H9 (cell line): ENCODE results near the gene KIRREL3. TPM values are rescaled to one million over a fixed set of nuclear protein-coding genes. Genes with fewer than 3 reads are reported as not detected.

ENCODE experiments used
- DNase-seq: peaks from one replicate; pipeline ENCODE4 v3.0.0-alpha.2; 2017
- H2AFZ ChIP-seq: one replicate; pipeline ENCODE4 v1.6.1; 2013; ENCODE audit warnings: mild to moderate bottlenecking, low read length, control low read depth, moderate library complexity
- H2AK5ac ChIP-seq: 2 replicates; pipeline ENCODE4 v1.6.1; 2013; ENCODE audit warnings: low read length, control low read depth, mixed read lengths; ENCODE audit not compliant: insufficient read length
- H2BK120ac ChIP-seq: one replicate; pipeline ENCODE4 v1.6.1; 2013; ENCODE audit warnings: low read depth, mild to moderate bottlenecking, low read length, control low read depth, inconsistent platforms; ENCODE audit not compliant: poor library complexity, severe bottlenecking
- H2BK12ac ChIP-seq: 2 replicates; pipeline ENCODE4 v1.6.1; 2013; ENCODE audit warnings: low read length, control low read depth, mixed read lengths, low read depth; ENCODE audit not compliant: insufficient read length
- H2BK15ac ChIP-seq: 2 replicates; pipeline ENCODE4 v1.6.1; 2013; ENCODE audit warnings: low read depth, low read length, control low read depth
- H2BK20ac ChIP-seq: one replicate; pipeline ENCODE4 v1.6.1; 2013; ENCODE audit warnings: low read depth, mild to moderate bottlenecking, low read length, control low read depth, inconsistent platforms; ENCODE audit not compliant: poor library complexity, severe bottlenecking
- H2BK5ac ChIP-seq: 2 replicates; pipeline ENCODE4 v1.6.1; 2013; ENCODE audit warnings: low read length, control low read depth, mixed read lengths; ENCODE audit not compliant: insufficient read length
- H3K14ac ChIP-seq: 2 replicates; pipeline ENCODE4 v1.6.1; 2013; ENCODE audit warnings: low read length, control low read depth; ENCODE audit not compliant: insufficient read depth
- H3K18ac ChIP-seq: 2 replicates; pipeline ENCODE4 v1.6.1; 2013; ENCODE audit warnings: low read depth, mild to moderate bottlenecking, mixed read lengths, low read length, control low read depth; ENCODE audit not compliant: insufficient read length
- H3K23ac ChIP-seq: 2 replicates; pipeline ENCODE4 v1.6.1; 2013; ENCODE audit warnings: low read length, control low read depth, mixed read lengths, low read depth; ENCODE audit not compliant: insufficient read length
- H3K23me2 ChIP-seq: 2 replicates; pipeline ENCODE4 v1.6.1; 2013; ENCODE audit warnings: low read depth, mild to moderate bottlenecking, mixed read lengths, low read length, control low read depth; ENCODE audit not compliant: insufficient read length, poor library complexity, severe bottlenecking
- H3K27ac ChIP-seq: 2 replicates; pipeline ENCODE4 v1.5.1; 2013; ENCODE audit warnings: low read length, control low read depth, mixed read lengths, low read depth; ENCODE audit not compliant: insufficient read length
- H3K27me3 ChIP-seq: 2 replicates; pipeline ENCODE4 v1.6.1; 2013; ENCODE audit warnings: low read length, control low read depth, inconsistent platforms; ENCODE audit not compliant: insufficient read depth
- H3K4ac ChIP-seq: 2 replicates; pipeline ENCODE4 v1.6.1; 2013; ENCODE audit warnings: low read depth, mild to moderate bottlenecking, control low read depth, inconsistent platforms, low read length, moderate library complexity
- H3K4me1 ChIP-seq: 2 replicates; pipeline ENCODE4 v1.6.1; 2013; ENCODE audit warnings: low read length, control low read depth, inconsistent platforms; ENCODE audit not compliant: insufficient read depth
- H3K4me2 ChIP-seq: 2 replicates; pipeline ENCODE4 v1.6.1; 2013; ENCODE audit warnings: low read length, control low read depth, mixed read lengths; ENCODE audit not compliant: insufficient read length, insufficient read depth
- H3K56ac ChIP-seq: 2 replicates; pipeline ENCODE4 v1.6.1; 2013; ENCODE audit warnings: low read depth, mild to moderate bottlenecking, mixed read lengths, low read length, control low read depth; ENCODE audit not compliant: insufficient read length
- H3K79me1 ChIP-seq: 2 replicates; pipeline ENCODE4 v1.6.1; 2013; ENCODE audit warnings: low read depth, mild to moderate bottlenecking, moderate library complexity, low read length, control low read depth, inconsistent platforms; ENCODE audit not compliant: insufficient read depth, poor library complexity, severe bottlenecking
- H3K79me2 ChIP-seq: 2 replicates; pipeline ENCODE4 v1.6.1; 2013; ENCODE audit warnings: low read length, control low read depth, inconsistent platforms; ENCODE audit not compliant: insufficient read depth
- H3K9ac ChIP-seq: 2 replicates; pipeline ENCODE4 v1.6.1; 2013; ENCODE audit warnings: low read length, control low read depth, mixed read lengths; ENCODE audit not compliant: insufficient read length; ENCODE audit errors: extremely low read depth
- H3K9me3 ChIP-seq: one replicate; pipeline ENCODE4 v1.6.1; 2013; ENCODE audit warnings: low read depth, low read length, inconsistent platforms; ENCODE audit not compliant: control insufficient read depth
- H3T11ph ChIP-seq: one replicate; pipeline ENCODE4 v1.6.1; 2013; ENCODE audit warnings: mild to moderate bottlenecking, low read length, control low read depth, inconsistent platforms
- H4K20me1 ChIP-seq: one replicate; pipeline ENCODE4 v1.6.1; 2013; ENCODE audit not compliant: control insufficient read depth, insufficient read length, insufficient read depth
- H4K5ac ChIP-seq: 2 replicates; pipeline ENCODE4 v1.6.1; 2013; ENCODE audit warnings: low read depth, mild to moderate bottlenecking, mixed read lengths, low read length, control low read depth; ENCODE audit not compliant: insufficient read length
- H4K8ac ChIP-seq: replicated peaks from 2 replicates; pipeline ENCODE4 v1.6.1; 2013; ENCODE audit warnings: low read length, control low read depth, mixed read lengths, low read depth; ENCODE audit not compliant: insufficient read length
- H4K91ac ChIP-seq: 2 replicates; pipeline ENCODE4 v1.6.1; 2013; ENCODE audit warnings: low read depth, mild to moderate bottlenecking, moderate library complexity, mixed read lengths, low read length, control low read depth; ENCODE audit not compliant: insufficient read length
- H3K27ac Mint-ChIP-seq, 3 experiments: 2 replicates in 2 of 3; 3 replicates in 1 of 3; pipeline ENCODE4 v1.8.0; 2020 to 2021; ENCODE audit warnings: mixed read lengths in 3 of 3, mild to moderate bottlenecking in 1 of 3, moderate library complexity in 1 of 3
- H3K27me3 Mint-ChIP-seq: 2 replicates; pipeline ENCODE4 v1.8.0; 2021; ENCODE audit warnings: low read depth, mild to moderate bottlenecking, moderate library complexity, mixed read lengths
- H3K36me3 Mint-ChIP-seq, 3 experiments: 2 replicates in 2 of 3; 3 replicates in 1 of 3; pipeline ENCODE4 v1.8.0; 2020 to 2021; ENCODE audit warnings: low read depth in 3 of 3, mixed read lengths in 3 of 3; ENCODE audit not compliant: insufficient read depth in 1 of 3
- H3K4me1 Mint-ChIP-seq, 2 experiments: 2 replicates each; pipeline ENCODE4 v1.8.0; 2020; ENCODE audit warnings: mixed read lengths in 2 of 2
- H3K4me3 Mint-ChIP-seq, 2 experiments: 2 replicates in 1 of 2; 3 replicates in 1 of 2; pipeline ENCODE4 v1.8.0; 2020 to 2021; ENCODE audit warnings: mild to moderate bottlenecking in 2 of 2, mixed read lengths in 2 of 2, moderate library complexity in 1 of 2
- H3K9me3 Mint-ChIP-seq, 2 experiments: 2 replicates in 1 of 2; 3 replicates in 1 of 2; pipeline ENCODE4 v1.8.0; 2020; ENCODE audit warnings: mild to moderate bottlenecking in 2 of 2, mixed read lengths in 2 of 2, moderate library complexity in 1 of 2
- CTCF ChIP-seq: fragments of 200-600 bp; sonication (generic); conservative IDR thresholded peaks from 3 replicates; pipeline ENCODE4 v1.8.0; 2021; ENCODE audit warnings: antibody characterized with exemption, mild to moderate bottlenecking
- WGBS: extraction: QIAGEN DNeasy Blood & Tissue Kit; methylation state at CpG from one replicate; pipeline ENCODE4 v1.1.7; 2013; ENCODE audit warnings: missing lambda C conversion rate, low lambda C conversion rate, mixed read lengths; ENCODE audit not compliant: insufficient read length; ENCODE audit errors: extremely low coverage; 5-methylcytosine and 5-hydroxymethylcytosine counted together
- total RNA-seq: library from RNA; stranded (reverse); gene quantifications from 2 replicates; pipeline ENCODE4 v1.2.1, GENCODE V29; 2021

The KIRREL3 gene
- total RNA-seq, 1 experiment from 2014 or later: 0.17 TPM

GRCh38 chr11:126808296-126808695, 192.3 kb downstream of the KIRREL3 start:
- Mint-ChIP-seq H3K27ac (no peak overlapping the region), H3K27me3 (peaks cover 23% of the 10 kb centered on the region), H3K4me1 (peaks cover 7 to 18% of the 10 kb centered on the region in 2 experiments; a peak in 3 of 4 replicates), H3K36me3 (no peaks in the 10 kb centered on the region), H3K9me3 (no peaks in the 10 kb centered on the region), H3K4me3 (no peak overlapping the region)
- H2AK5ac ChIP-seq: no peak overlapping the region
- no peak overlapping the region for H4K8ac ChIP-seq
- no peaks in the 10 kb centered on the region; the same call in 1 of the 2 replicates for H3K4me1 ChIP-seq
- no peaks in the 10 kb centered on the region for H3K79me2 ChIP-seq
- no peaks in the 10 kb centered on the region for H3K9me3 ChIP-seq
- no peak overlapping the region for H3K56ac ChIP-seq
- no peak overlapping the region for H3K27ac ChIP-seq
- no peaks in the 10 kb centered on the region for H3K27me3 ChIP-seq
- no peak overlapping the region for H3K4me2 ChIP-seq
- no peak overlapping the region for H2BK5ac ChIP-seq
- no peak overlapping the region for H3K18ac ChIP-seq
- no peak overlapping the region for H2BK12ac ChIP-seq
- no peak overlapping the region for H3K14ac ChIP-seq
- H3K4ac ChIP-seq: no peak overlapping the region
- H4K5ac ChIP-seq: no peak overlapping the region
- H2BK120ac ChIP-seq: no peak overlapping the region
- H3K23me2 ChIP-seq: no peaks in the 10 kb centered on the region
- no peak overlapping the region for H2BK20ac ChIP-seq
- DNase-seq: no peak
- no peak for TF ChIP-seq CTCF
- no CpG with 5 or more reads among the region's 2 CpGs for WGBS
- H4K91ac ChIP-seq: no peak overlapping the region
- no peak overlapping the region for H3K23ac ChIP-seq
- no peak overlapping the region for H3K9ac ChIP-seq
- H2AFZ ChIP-seq: no peak overlapping the region
- no peak overlapping the region for H2BK15ac ChIP-seq
- H4K20me1 ChIP-seq: no peaks in the 10 kb centered on the region
- H3K79me1 ChIP-seq: no peaks in the 10 kb centered on the region
- H3T11ph ChIP-seq: no peak overlapping the region
